Thoracic aorta (tissue), 2 donors: ENCODE measurements around the gene PHC2. TPM values are rescaled to one million over a fixed set of nuclear protein-coding genes. Genes with fewer than 3 reads are reported as not detected.

ENCODE experiments used
- ATAC-seq: fragments of 150-250 bp; one replicate; pipeline ENCODE4 v1.8.0; 2017; ENCODE audit warnings: low read depth; ENCODE audit not compliant: insufficient number of reproducible peaks, low FRiP score
- DNase-seq: peaks from one replicate; pipeline ENCODE4 v3.0.0-alpha.2; 2020; ENCODE audit warnings: low spot score
- H3K27ac ChIP-seq, 2 donors: fragments of 200-600 bp; sonication (generic); 1 replicate in 1 of 2; 2 replicates in 1 of 2; pipeline ENCODE4 v1.5.1; 2016; ENCODE audit warnings: mild to moderate bottlenecking in 2 of 2, moderate library complexity in 2 of 2
- H3K27me3 ChIP-seq: fragments of 200-600 bp; sonication (generic); replicated peaks from 2 replicates; pipeline ENCODE4 v1.6.0; 2016; ENCODE audit warnings: mild to moderate bottlenecking; ENCODE audit not compliant: insufficient read depth
- H3K36me3 ChIP-seq: fragments of 200-600 bp; sonication (generic); one replicate; pipeline ENCODE4 v1.5.1; 2016
- H3K4me1 ChIP-seq, 2 donors: fragments of 200-600 bp; sonication (generic); 1 replicate in 1 of 2; 2 replicates in 1 of 2; pipeline versions ENCODE4 v1.5.1 to v1.6.0; 2016; ENCODE audit warnings: low read depth in 2 of 2, mild to moderate bottlenecking in 1 of 2; ENCODE audit not compliant: control insufficient read depth in 1 of 2
- H3K4me3 ChIP-seq: fragments of 200-600 bp; sonication (generic); 2 replicates; pipeline ENCODE4 v1.5.1; 2016; ENCODE audit warnings: mild to moderate bottlenecking
- H3K9me3 ChIP-seq: fragments of 200-600 bp; sonication (generic); 2 replicates; pipeline ENCODE4 v1.5.1; 2016
- CTCF ChIP-seq: fragments of 200-600 bp; sonication (generic); IDR thresholded peaks from one replicate; pipeline ENCODE4 v1.5.1; 2019; ENCODE audit warnings: antibody characterized with exemption
- total RNA-seq, 2 donors: library from RNA; depleted of rRNA; stranded (reverse); fragments of >200 nt; gene quantifications; one replicate each; pipeline versions ENCODE4 v1.1.0 to v1.2.3, GENCODE V29; 2016

The PHC2 gene
- total RNA-seq, 2 donors from 2014 or later, result 174 to 238 TPM

- Histone ChIP-seq H3K27me3 (no peaks in the 10 kb centered on the region), H3K36me3 (no peaks in the 10 kb centered on the region), H3K9me3 (no peaks in the 10 kb centered on the region), H3K27ac (no peak overlapping the region), H3K4me1 (peaks cover 3 to 14% of the 10 kb centered on the region in 2 donors), H3K4me3 (peak overlapping the region; percentile 60)
- ATAC-seq (no peak), DNase-seq (no peak)
- TF ChIP-seq CTCF, result no peak
These were observed 124.9 kb downstream of the PHC2 start for GRCh38 chr1:33305816-33306652.

- Histone ChIP-seq H3K4me3 (no peak overlapping the region), H3K36me3 (peaks cover 4% of the 10 kb centered on the region), H3K9me3 (no peaks in the 10 kb centered on the region), H3K27me3 (no peaks in the 10 kb centered on the region), H3K27ac (no peak overlapping the region), H3K4me1 (peaks cover 6 to 22% of the 10 kb centered on the region in 2 donors)
- no peak for DNase-seq
- no peak for ATAC-seq
- TF ChIP-seq CTCF, result no peak
These were observed 125.9 kb downstream of the PHC2 start for GRCh38 chr1:33305016-33305415.

GRCh38 chr1:33302325-33302724 lies 128.6 kb downstream of the PHC2 start:
- Histone ChIP-seq H3K4me3 (no peak overlapping the region), H3K9me3 (no peaks in the 10 kb centered on the region), H3K36me3 (peaks cover 19% of the 10 kb centered on the region), H3K4me1 (peaks cover 6 to 27% of the 10 kb centered on the region in 2 donors), H3K27me3 (no peaks in the 10 kb centered on the region), H3K27ac (no peak overlapping the region)
- TF ChIP-seq CTCF, result no peak
- ATAC-seq (no peak), DNase-seq (no peak)

- ATAC-seq (no peak), DNase-seq (no peak)
- Histone ChIP-seq H3K36me3 (peaks cover 25% of the 10 kb centered on the region), H3K27me3 (no peaks in the 10 kb centered on the region), H3K4me1 (peaks cover 3 to 19% of the 10 kb centered on the region in 2 donors), H3K4me3 (no peak overlapping the region), H3K9me3 (no peaks in the 10 kb centered on the region), H3K27ac (no peak overlapping the region)
- no peak for TF ChIP-seq CTCF
These were observed 129.5 kb downstream of the PHC2 start for GRCh38 chr1:33301273-33301984.

- TF ChIP-seq CTCF, result no peak
- Histone ChIP-seq H3K36me3 (peaks cover 30% of the 10 kb centered on the region), H3K9me3 (no peaks in the 10 kb centered on the region), H3K27ac (no peak overlapping the region), H3K4me1 (peaks cover 3 to 19% of the 10 kb centered on the region in 2 donors), H3K27me3 (no peaks in the 10 kb centered on the region), H3K4me3 (no peak overlapping the region)
- ATAC-seq (no peak), DNase-seq (no peak)
These were observed 130.2 kb downstream of the PHC2 start for GRCh38 chr1:33300673-33301072.
